Measurements from ENCODE around the gene FAM228A.

DNA sequence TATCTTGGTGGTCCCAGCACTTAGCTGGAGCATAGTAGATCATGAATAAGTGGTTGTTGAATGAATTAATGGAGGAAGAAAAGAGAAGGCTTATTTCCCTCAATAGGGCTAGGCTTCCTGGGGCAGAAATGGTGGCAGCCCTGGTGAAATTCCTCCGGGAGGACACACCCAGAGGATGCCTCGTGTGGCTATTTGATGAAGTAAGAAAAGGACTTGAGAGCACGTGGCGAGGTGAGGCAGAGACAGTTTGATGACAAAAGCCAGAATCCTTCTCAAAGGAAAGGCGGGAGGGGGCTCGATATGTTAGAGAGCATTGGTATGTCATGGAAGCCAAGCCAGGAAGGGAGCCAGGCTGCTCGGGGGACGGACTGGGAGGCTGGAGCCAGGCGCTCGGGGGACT, 14.7 kb downstream of the FAM228A start:
- TF ChIP-seq POLR2AphosphoS5 (IDR thresholded peaks at IDR 0.05; ENCODE audit: low read depth, low read length) (no peak), POLR2A (IDR thresholded peaks at IDR 0.05; ENCODE audit: low read depth, low read length) (no peak), TAF1 (IDR thresholded peaks at IDR 0.05; ENCODE audit: borderline replicate concordance, low read depth, low read length) (no peak)
